Eye (tissue), 1 donor: ENCODE results near the gene SETX.
"Not testable (repeated sequence)": the region's sequence is repeated elsewhere in the genome, so short reads cannot be mapped to it uniquely, and the experiment has no call there.

Source experiments
- DNase-seq: peaks from one replicate; pipeline ENCODE4 v3.0.0-alpha.2; 2015

Gene SETX

GRCh38 chr9:132283863-132284262 lies 70.9 kb downstream of the SETX start:
- no peak for DNase-seq

- DNase-seq: no peak
These were observed 71.6 kb downstream of the SETX start for GRCh38 chr9:132283165-132283564.

GRCh38 chr9:132274861-132275260 lies 79.9 kb downstream of the SETX start:
- no peak for DNase-seq

GRCh38 chr9:132269704-132270516 lies 84.9 kb downstream of the SETX start:
- DNase-seq: not testable (repeated sequence)

- DNase-seq: peak; percentile 92
These were observed 85.9 kb downstream of the SETX start for GRCh38 chr9:132268725-132269352.

- DNase-seq: no peak
These were observed 87.1 kb downstream of the SETX start for GRCh38 chr9:132267660-132268059.

GRCh38 chr9:132266017-132266416 lies 88.8 kb downstream of the SETX start:
- no peak for DNase-seq

- no peak for DNase-seq
These were observed 93.9 kb downstream of the SETX start for GRCh38 chr9:132260846-132261245.

GRCh38 chr9:132250324-132251262 lies 104.2 kb downstream of the SETX start:
- no peak for DNase-seq

- no peak for DNase-seq
These were observed 105.1 kb downstream of the SETX start for GRCh38 chr9:132249690-132250089.

GRCh38 chr9:132249123-132249522 lies 105.7 kb downstream of the SETX start:
- no peak for DNase-seq

- no peak for DNase-seq
These were observed 106.8 kb downstream of the SETX start for GRCh38 chr9:132247942-132248341.

GRCh38 chr9:132245465-132245864 lies 109.3 kb downstream of the SETX start:
- no peak for DNase-seq

- no peak for DNase-seq
These were observed 110.0 kb downstream of the SETX start for GRCh38 chr9:132244582-132245455.

GRCh38 chr9:132243156-132244074 lies 111.4 kb downstream of the SETX start:
- no peak for DNase-seq

- DNase-seq: no peak
These were observed 112.1 kb downstream of the SETX start for GRCh38 chr9:132242621-132243155.

- peak; percentile 74 for DNase-seq
These were observed 112.8 kb downstream of the SETX start for GRCh38 chr9:132241840-132242620.

GRCh38 chr9:132241483-132241839 lies 113.3 kb downstream of the SETX start:
- DNase-seq: no peak

GRCh38 chr9:132240841-132241482 lies 113.8 kb downstream of the SETX start:
- DNase-seq: peak; percentile 95
